Vagina (tissue), 2 donors: Measurements from ENCODE around the gene DGLUCY. TPM values are rescaled to one million over a fixed set of nuclear protein-coding genes. Genes with fewer than 3 reads are reported as not detected.
"Not testable (repeated sequence)": the region's sequence is repeated elsewhere in the genome, so short reads cannot be mapped to it uniquely, and the experiment has no call there.

Experiments
- DNase-seq, 2 donors: peaks; one replicate each; pipeline ENCODE4 v3.0.0-alpha.2; 2017; ENCODE audit errors: extremely low spot score in 2 of 2
- H3K27ac ChIP-seq: fragments of 200-600 bp; sonication (generic); one replicate; pipeline ENCODE4 v1.5.1; 2019
- H3K27me3 ChIP-seq: fragments of 200-600 bp; sonication (generic); one replicate; pipeline ENCODE4 v1.5.1; 2019
- H3K36me3 ChIP-seq, 2 donors: fragments of 200-600 bp; sonication (generic); one replicate each; pipeline ENCODE4 v1.5.1; 2017 to 2019
- H3K4me1 ChIP-seq: fragments of 200-600 bp; sonication (generic); one replicate; pipeline ENCODE4 v1.5.1; 2019
- H3K4me3 ChIP-seq, 2 donors: fragments of 200-600 bp; sonication (generic); 1 replicate in 1 of 2; 2 replicates in 1 of 2; pipeline ENCODE4 v1.5.1; 2016 to 2019
- H3K9me3 ChIP-seq: fragments of 200-600 bp; sonication (generic); one replicate; pipeline ENCODE4 v1.5.1; 2019
- POLR2A ChIP-seq, 2 donors: fragments of 450-650 bp; IDR thresholded peaks; one replicate each; pipeline ENCODE4 v1.6.1; 2017; ENCODE audit warnings: antibody characterized with exemption in 2 of 2, mild to moderate bottlenecking in 2 of 2, moderate library complexity in 2 of 2
- POLR2AphosphoS5 ChIP-seq, 2 donors: sonication (generic); formaldehyde crosslinking; IDR thresholded peaks; one replicate each; pipeline ENCODE4 v1.9.0; 2017; ENCODE audit warnings: antibody characterized with exemption in 2 of 2, mild to moderate bottlenecking in 2 of 2, low read depth in 1 of 2; ENCODE audit not compliant: insufficient read depth in 1 of 2
- intact Hi-C: fragments of 100-400 bp; cut with DNase I; formaldehyde crosslinking; loops from one replicate; pipeline ENCODE4 v1.15.1; 2023
- total RNA-seq: library from RNA; depleted of rRNA; stranded (reverse); fragments of >200 nt; gene quantifications from one replicate; pipeline ENCODE4 v1.2.3, GENCODE V29; 2016
- TF ChIP-seq, protein P1 (sequence below), 3 experiments: fragments of 450-650 bp in 2 of 3; fragments of 200-600 bp in 1 of 3; sonication (generic) in 1 of 3; IDR thresholded peaks; one replicate each; pipeline ENCODE4 v1.5.1; 2017 to 2019; ENCODE audit warnings: antibody characterized with exemption in 3 of 3, mild to moderate bottlenecking in 2 of 3, moderate library complexity in 2 of 3

DGLUCY gene
- total RNA-seq, 1 donor from 2014 or later: 57.0 TPM

DNA sequence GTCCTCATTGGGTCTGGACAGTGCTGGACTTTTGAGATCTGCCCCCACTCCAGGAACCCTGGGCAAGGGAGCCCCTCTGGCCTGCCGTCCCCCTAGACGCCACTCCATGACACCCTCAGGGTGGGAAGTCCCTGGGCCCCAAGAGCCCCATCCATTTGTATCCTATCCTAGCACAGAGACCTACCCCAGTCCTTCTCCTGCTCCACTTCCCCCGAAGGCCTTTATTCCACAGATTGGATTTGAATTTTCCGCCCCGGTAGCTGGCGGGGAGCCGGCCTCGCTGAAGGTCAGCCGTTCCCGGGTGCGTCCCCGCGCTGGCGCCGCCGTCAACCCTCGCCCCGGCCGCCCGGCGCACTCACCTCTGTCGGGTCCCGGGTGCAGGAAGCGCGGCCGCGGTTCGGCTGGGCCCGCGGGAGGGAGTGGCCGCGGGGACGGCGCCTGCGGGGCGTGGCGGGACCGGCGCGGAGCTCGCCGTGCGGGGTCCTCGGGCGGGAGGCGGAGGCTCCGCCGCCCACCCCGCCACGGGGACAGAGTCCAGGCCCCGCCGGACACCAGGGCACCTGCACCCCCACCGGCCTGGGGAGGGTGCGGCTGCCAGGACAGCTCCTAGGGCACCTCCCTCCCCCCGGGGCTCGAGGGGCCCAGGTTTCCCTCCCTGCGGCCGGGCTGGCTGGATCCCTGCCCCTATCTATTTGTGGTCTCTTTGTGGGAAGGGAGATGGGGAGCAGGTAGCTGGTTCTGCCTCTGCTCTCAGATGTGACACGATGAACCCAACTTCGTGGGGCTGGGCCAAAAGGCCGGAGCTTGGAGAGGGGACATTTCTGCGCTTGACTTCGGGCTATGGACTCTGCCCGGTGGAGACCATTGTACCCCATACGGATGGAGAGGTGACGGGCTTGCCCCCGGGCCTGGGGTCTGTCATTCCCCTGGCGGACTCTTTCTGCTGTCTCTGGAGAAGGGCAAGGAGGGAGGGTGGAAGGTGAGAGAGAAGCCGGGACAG lies 150.6 kb downstream of the DGLUCY start:
- Histone ChIP-seq H3K4me3 (peak overlapping the region; percentile 46 to 47), H3K27me3 (no peaks in the 10 kb centered on the region), H3K4me1 (peaks cover 31% of the 10 kb centered on the region), H3K9me3 (no peaks in the 10 kb centered on the region), H3K27ac (peak overlapping the region; percentile 47), H3K36me3 (no peaks in the 10 kb centered on the region)
- TF ChIP-seq POLR2A (IDR thresholded peaks at IDR 0.05): no peak
- TF ChIP-seq POLR2AphosphoS5 (IDR thresholded peaks at IDR 0.05; ENCODE audit: insufficient read depth in 1 of 2, low read depth in 1 of 2): no peak
- TF ChIP-seq, protein P1, sequence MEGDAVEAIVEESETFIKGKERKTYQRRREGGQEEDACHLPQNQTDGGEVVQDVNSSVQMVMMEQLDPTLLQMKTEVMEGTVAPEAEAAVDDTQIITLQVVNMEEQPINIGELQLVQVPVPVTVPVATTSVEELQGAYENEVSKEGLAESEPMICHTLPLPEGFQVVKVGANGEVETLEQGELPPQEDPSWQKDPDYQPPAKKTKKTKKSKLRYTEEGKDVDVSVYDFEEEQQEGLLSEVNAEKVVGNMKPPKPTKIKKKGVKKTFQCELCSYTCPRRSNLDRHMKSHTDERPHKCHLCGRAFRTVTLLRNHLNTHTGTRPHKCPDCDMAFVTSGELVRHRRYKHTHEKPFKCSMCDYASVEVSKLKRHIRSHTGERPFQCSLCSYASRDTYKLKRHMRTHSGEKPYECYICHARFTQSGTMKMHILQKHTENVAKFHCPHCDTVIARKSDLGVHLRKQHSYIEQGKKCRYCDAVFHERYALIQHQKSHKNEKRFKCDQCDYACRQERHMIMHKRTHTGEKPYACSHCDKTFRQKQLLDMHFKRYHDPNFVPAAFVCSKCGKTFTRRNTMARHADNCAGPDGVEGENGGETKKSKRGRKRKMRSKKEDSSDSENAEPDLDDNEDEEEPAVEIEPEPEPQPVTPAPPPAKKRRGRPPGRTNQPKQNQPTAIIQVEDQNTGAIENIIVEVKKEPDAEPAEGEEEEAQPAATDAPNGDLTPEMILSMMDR (IDR thresholded peaks at IDR 0.05): no peak
- intact Hi-C loops: no loop called here
- no peak for DNase-seq

DNA sequence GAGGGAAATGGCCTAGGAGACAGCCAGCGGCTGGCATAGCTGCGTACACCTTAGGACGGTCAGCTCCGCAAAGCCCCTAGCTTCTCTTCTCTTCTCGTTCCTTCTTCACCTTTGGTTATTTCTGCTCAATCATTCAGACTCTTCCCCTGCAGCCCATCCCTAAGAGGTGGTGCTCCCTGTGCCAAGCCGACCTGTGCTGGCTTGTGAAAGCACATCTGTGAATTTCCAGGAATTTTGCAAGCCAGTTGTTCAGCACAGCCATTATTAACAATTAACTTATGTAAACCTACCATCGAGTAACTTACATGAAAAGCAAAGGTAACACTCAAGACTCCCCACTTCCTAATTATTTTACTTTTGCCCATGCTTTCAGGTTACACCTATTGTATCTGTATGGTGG lies 151.5 kb downstream of the DGLUCY start:
- no peak overlapping the region for H3K4me3 ChIP-seq
- peaks cover 34% of the 10 kb centered on the region for H3K4me1 ChIP-seq

DNA sequence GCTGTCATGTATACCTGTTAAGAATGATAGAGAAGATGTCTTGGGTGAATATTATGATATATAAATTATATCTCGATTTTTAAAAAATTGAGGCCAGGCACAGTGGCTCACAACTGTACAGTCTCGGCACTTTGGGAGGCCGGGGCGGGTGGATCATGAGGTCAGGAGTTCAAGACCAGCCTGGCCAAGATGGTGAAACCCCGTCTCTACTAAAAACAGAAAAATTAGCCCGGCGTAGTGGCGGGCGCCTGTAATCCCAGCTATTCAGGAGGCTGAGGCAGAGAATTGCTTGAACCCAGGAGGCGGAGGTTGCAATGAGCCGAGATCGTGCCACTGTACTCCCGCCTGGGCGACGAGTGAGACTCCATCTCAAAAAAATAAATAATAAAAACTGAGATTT lies 152.4 kb downstream of the DGLUCY start:
- H3K9me3 ChIP-seq, H3K36me3 ChIP-seq, intact Hi-C loops, H3K27me3 ChIP-seq, DNase-seq, H3K27ac ChIP-seq, H3K4me3 ChIP-seq: not testable (repeated sequence)
- H3K4me1 ChIP-seq: peaks cover 34% of the 10 kb centered on the region

More for the DNA sequence above, 151.5 kb downstream of the DGLUCY start:
- no peaks in the 10 kb centered on the region for H3K36me3 ChIP-seq
- no peaks in the 10 kb centered on the region for H3K27me3 ChIP-seq
- TF ChIP-seq, protein P1 (IDR thresholded peaks at IDR 0.05): no peak
- no peak for TF ChIP-seq POLR2A (IDR thresholded peaks at IDR 0.05)
- no peak for TF ChIP-seq POLR2AphosphoS5 (IDR thresholded peaks at IDR 0.05; ENCODE audit: insufficient read depth in 1 of 2, low read depth in 1 of 2)
- no peaks in the 10 kb centered on the region for H3K9me3 ChIP-seq
- peak overlapping the region; percentile 47 for H3K27ac ChIP-seq
- intact Hi-C loops: no loop called here
- DNase-seq: no peak

DNA sequence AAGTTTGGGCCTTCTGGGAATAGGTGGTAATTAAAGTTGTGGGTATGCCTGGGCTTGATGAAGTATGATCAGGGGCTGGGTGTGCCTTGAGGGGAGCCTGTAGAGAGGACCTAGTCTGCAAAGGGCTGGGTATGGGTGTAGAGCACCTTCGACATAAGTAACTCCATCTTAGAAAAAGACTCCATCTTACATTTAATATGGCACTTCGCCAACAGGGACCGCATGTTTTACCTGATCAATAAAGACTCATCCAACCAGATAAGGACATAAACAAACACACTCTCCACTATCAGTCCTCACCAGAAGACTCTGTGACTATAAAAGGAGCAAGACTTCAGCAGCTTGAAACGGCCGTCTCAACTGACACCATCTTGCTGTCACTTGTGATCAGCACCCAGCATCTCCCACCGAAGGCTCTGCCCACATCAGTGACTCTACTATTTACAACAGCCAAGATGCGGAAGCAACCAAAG lies 154.1 kb downstream of the DGLUCY start:
- Histone ChIP-seq H3K27me3 (no peaks in the 10 kb centered on the region), H3K36me3 (no peaks in the 10 kb centered on the region), H3K9me3 (no peaks in the 10 kb centered on the region), H3K27ac (no peak overlapping the region), H3K4me3 (no peak overlapping the region), H3K4me1 (peaks cover 34% of the 10 kb centered on the region)
- no peak for DNase-seq
- TF ChIP-seq, protein P1 (IDR thresholded peaks at IDR 0.05): no peak
- TF ChIP-seq POLR2AphosphoS5 (IDR thresholded peaks at IDR 0.05; ENCODE audit: insufficient read depth in 1 of 2, low read depth in 1 of 2): no peak
- TF ChIP-seq POLR2A (IDR thresholded peaks at IDR 0.05): no peak
- intact Hi-C loops: no loop called here

DNA sequence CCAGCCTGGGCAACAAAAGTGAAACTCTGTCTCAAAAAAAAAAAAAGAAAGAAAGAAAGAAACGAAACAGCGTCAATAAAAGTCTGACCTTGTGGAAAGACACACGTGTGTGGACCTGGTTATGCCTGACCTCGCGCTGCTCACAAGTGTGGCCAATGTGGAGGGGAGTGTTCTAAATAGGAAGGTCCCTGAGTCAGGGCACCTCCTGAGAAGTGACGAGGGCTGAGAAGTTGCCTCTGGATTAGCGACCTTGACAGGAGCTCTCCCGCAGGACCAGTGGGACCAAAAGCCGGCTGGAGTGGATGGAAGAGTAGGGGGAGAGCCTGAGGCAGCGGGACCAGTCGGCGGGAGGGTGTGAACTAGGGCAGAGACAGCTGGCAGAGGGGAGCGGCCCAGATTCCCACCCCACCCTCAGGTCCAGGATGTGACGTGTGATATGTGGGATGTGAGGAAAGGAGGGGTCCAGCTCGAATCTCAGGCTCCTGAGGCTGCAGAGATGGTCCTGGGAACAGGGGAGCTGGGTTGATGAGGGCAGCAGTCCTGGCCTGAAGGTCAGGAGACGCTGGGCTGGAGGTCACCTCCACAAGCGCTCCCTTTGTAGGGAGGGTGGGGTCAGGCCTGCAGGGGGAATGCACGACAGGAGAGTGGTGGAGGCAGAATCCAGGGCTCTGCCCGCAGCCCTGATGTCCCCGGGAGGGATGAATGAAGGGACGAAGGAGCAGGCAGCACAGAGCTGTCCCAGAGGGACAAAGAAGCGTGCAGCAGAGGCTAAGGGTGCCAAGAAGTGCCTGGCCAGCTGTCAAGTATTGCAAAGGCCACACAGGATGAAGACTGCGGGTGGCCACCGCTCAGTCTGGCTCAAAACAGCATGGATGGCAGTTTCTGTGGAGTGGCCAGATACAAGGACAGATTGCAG lies 155.5 kb downstream of the DGLUCY start:
- Histone ChIP-seq H3K9me3 (no peaks in the 10 kb centered on the region), H3K27me3 (no peaks in the 10 kb centered on the region), H3K4me1 (peaks cover 23% of the 10 kb centered on the region), H3K4me3 (peak overlapping the region in 1 of 2 donors; percentile 9), H3K27ac (no peak overlapping the region), H3K36me3 (no peaks in the 10 kb centered on the region)
- intact Hi-C loops: no loop called here
- DNase-seq: no peak
- TF ChIP-seq, protein P1 (IDR thresholded peaks at IDR 0.05): no peak
- TF ChIP-seq POLR2A (IDR thresholded peaks at IDR 0.05): no peak
